Measurements from ENCODE around the gene MICAL2.

- TF ChIP-seq CTCF (IDR thresholded peaks at IDR 0.05) (no peak), USF2 (IDR thresholded peaks at IDR 0.05) (no peak), HMGXB4 (CRISPR knock-in tag; IDR thresholded peaks at IDR 0.05; ENCODE audit: borderline replicate concordance) (no peak), RARB (CRISPR knock-in tag; IDR thresholded peaks at IDR 0.05) (no peak), TP53 (CRISPR knock-in tag; IDR thresholded peaks at IDR 0.05) (no peak), PHF8 (IDR thresholded peaks at IDR 0.05; ENCODE audit: borderline replicate concordance, low read depth) (no peak), E2F6 (IDR thresholded peaks at IDR 0.05; ENCODE audit: borderline replicate concordance, low read depth) (no peak), POLR2A (IDR thresholded peaks at IDR 0.05; ENCODE audit: low read length) (no peak), HOXA7 (CRISPR knock-in tag; IDR thresholded peaks at IDR 0.05) (no peak), HES2 (IDR thresholded peaks at IDR 0.05) (no peak), MAFK (IDR thresholded peaks at IDR 0.05; ENCODE audit: partially characterized antibody) (no peak)
Measured at GRCh38 chr11:12209096-12209495, 98.7 kb downstream of the MICAL2 start.

All from A549 (cell line).